ENCODE measurements around the gene PROZ. TPM values are rescaled to one million over a fixed set of nuclear protein-coding genes. Genes with fewer than 3 reads are reported as not detected.

The PROZ gene
- total RNA-seq, 1 donor from 2014 or later: not detected

- DNase-seq (ENCODE audit: extremely low read depth, low read depth, low spot score): no peak
Measured at GRCh38 chr13:113203507-113204377, 45.3 kb downstream of the PROZ start.

GRCh38 chr13:113204378-113204734 lies 45.9 kb downstream of the PROZ start:
- DNase-seq (ENCODE audit: extremely low read depth, low read depth, low spot score): no peak

DNA sequence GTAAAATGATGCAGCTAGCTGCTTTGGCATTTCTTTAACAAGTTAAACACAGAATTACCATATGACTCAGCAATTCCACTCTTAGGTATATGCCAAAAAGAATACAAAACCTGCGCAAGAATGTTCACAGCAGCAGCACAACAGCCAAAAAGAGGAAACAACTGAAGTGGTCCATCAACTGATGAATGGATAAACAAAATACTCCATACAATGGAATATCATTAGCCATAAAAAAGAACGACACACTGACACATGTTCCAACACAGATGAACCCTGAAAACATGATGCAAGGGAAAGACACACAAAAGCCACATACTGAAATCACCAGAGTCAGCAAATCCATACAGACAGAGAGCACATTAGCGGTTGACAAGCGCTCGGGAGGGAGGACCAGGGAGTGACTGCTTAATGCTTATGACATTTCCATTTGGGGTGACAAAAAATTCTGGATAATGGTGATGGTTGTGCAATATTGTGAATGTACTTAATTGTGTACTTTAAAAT lies 47.0 kb downstream of the PROZ start:
- no peak for DNase-seq (ENCODE audit: extremely low read depth, low read depth, low spot score)

GRCh38 chr13:113207460-113207859 lies 49.0 kb downstream of the PROZ start:
- DNase-seq (ENCODE audit: extremely low read depth, low read depth, low spot score): no peak

DNA sequence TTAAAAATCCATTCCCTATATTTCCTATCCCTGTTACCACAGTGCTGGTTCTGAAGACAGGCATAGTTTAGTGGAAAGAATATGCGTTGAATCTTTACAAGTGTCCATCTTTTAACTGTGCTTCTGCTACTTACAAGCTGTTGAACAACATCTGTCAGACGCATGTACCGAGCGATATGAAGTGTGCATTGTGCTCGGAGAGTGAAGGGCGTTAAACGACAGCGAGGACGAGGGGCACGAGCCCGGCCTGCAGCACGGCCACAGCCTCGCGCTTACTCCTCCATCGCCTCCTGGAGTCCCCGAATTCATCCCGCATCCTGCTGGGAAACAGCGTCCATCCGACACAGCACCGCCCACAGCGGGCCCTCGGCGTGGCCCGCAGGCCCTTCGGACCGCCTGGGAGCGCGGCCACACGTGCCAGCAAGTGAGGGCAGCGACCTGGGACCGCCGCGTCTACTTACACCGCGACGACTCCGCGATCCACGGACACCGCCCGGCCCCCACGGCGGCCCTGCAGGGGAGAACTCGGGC lies 49.5 kb downstream of the PROZ start:
- no peak for DNase-seq (ENCODE audit: extremely low read depth, low read depth, low spot score)

DNA sequence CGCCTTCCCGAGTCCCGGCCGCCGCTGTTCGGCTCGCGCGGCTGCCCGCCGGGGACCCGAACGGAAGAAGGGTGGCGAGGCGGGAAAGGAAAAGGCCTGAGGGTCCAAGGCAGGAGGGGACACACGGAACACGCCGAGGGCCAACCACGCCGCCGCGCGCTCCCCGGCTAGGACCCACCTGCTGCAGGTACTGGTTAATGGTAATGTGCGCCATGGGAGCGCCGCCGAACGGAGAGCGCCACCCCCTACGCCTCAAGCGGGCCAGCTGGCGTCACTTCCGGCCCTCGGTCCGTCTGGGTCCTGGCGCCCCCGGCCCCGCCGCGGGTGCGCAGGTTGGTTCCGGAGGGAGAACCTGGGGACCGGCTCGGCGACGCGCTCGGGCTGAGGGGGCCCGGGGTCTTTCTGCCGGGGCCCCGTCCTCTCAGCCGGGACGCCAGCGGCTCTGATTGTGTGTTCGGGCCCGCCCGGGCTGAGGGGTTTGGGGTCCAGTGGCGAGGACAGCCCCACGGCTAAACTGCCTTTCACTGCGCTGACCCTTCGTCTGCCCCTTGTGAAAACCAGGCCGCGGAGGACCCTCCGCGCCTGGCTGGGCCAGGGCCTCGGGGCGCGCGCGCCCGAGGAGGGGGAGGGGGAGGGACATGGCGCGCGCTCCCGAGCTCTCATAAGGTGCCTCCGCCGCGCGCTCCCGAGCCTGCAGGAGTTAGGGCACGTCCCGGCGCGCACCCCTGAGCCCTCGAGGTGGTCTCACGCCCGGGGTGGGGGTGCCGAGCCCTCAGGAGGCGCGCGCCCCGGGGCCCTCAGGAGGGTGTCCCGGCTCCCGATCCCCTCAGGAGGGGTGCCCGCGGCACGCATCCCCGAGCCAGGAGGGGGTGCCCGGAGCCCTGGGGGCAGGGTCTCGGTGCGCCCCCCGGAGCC lies 50.2 kb downstream of the PROZ start, which contains the start of gene PCID2:
Gene PCID2, minus strand, starts transcription at position 249 of the 915 bp plus-strand sequence. Its CDS starts 35 bp downstream, at position 214.
- DNase-seq (ENCODE audit: extremely low read depth, low read depth, low spot score): no peak

DNA sequence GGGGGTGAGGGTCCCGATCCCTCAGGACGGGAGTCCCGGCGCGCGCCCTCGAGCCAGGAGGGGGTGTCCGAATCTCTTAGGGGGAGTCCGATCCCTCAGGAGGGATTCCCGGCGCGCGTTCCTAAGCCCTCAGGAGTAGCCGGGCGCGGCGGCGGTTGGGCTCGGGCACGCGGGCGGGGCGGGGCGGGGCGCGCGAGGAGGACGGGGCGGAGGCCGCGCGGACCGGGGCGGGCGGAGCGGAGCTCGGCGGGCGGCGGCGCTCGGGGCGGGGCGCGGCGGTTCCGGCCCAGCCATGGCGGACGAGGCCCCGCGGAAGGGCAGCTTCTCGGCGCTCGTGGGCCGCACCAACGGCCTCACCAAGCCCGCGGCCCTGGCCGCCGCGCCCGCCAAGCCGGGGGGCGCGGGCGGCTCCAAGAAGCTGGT lies 50.9 kb downstream of the PROZ start, which contains the start of gene CUL4A:
Gene CUL4A, plus strand, starts transcription at position 278 of the 423 bp plus-strand sequence. Its CDS starts 15 bp downstream, at position 293.
- DNase-seq (ENCODE audit: extremely low read depth, low read depth, low spot score): no peak

DNA sequence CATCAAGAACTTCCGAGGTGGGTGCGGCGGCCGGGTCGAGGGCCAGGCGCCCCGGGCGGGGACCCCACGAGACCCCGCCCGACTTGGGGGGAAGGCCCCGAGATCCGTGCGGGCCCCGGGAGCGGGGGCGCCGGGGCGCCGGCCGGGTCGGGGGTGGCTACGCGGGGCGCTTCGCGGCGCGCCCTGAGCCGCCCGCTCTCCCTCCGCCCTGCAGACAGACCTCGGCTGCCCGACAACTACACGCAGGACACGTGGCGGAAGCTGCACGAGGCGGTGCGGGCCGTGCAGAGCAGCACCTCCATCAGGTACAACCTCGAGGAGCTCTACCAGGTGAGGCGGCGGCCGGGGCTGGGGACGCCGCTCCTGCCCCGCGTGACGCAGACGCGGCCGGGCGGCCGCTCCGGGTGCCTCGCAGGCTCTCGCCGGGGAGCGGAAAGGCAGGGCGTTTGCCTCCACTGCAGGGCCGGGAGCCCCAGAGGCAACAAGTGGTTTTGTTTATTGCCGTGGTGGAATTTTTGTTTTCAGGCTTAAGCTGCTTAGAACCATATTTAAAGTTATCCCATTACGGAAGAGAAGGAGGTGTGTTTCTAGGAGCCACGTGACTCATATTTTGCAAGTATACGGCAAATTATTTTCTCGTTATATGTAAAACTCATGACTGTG lies 51.4 kb downstream of the PROZ start:
- DNase-seq (ENCODE audit: extremely low read depth, low read depth, low spot score): no peak

DNA sequence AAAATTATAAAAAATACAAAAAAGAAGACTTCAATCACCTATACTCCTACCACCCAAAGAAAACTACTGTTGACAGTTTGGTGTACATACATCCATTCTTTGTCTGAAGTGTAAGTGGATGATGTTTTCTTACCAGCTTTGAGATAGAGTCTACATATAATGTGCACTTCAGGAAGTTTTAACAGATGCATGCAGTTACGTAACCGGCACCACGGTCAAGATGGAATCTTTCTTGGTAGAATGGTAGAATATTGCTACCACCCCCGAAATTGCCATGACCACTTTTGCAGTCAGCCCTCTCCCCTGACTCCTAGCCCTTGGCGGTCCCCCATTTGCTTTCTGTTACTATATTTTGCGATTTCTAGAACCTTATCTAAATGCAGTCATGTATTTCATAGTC lies 52.4 kb downstream of the PROZ start:
- DNase-seq (ENCODE audit: extremely low read depth, low read depth, low spot score): no peak

DNA sequence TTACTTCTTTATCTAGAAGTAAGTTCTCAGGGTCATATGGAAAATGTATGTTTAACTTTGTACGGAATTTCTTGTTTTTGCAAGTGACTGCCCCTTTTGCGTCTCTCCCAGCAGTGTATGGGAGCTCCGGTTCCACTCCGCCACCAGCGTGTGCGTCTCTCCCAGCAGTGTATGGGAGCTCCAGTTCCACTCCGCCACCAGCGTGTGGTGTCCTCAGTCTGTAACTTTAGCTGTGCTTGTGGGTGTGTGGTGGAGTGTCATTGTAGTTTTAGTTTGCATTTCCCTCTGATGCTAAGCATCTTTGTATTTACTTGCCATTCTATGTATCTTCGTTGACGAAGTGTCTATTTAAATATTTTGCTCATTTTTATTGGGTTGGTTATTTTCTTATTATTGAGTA lies 53.3 kb downstream of the PROZ start:
- DNase-seq (ENCODE audit: extremely low read depth, low read depth, low spot score): no peak

- DNase-seq (ENCODE audit: extremely low read depth, low read depth, low spot score): no peak
Measured at GRCh38 chr13:113216254-113217048, 58.0 kb downstream of the PROZ start.

- DNase-seq (ENCODE audit: extremely low read depth, low read depth, low spot score): no peak
Measured at GRCh38 chr13:113218586-113218985, 60.1 kb downstream of the PROZ start.

GRCh38 chr13:113219256-113219940 lies 61.0 kb downstream of the PROZ start:
- DNase-seq (ENCODE audit: extremely low read depth, low read depth, low spot score): no peak

DNA sequence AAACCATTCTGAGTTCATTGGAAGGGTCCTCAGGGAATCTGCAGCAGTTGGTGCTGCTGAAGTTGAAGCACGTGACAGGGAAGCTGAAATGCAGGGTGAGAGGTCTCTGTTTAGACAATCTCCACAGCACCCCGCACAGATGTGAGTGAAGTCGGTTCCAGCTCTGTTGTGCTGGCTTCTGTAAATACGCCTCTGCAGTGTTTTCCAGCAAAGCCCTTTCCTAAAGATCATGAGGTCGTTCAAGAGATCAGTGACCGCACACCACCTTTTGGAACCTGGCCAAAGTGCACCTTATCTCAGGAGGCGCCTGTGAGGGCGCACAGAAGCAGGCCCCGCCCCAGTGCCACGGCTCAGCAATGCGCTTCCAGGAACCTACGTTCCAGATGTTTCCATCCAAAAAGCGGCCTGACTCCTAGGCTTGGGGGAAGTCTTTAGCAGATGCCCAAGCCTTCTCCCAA lies 61.7 kb downstream of the PROZ start:
- no peak for DNase-seq (ENCODE audit: extremely low read depth, low read depth, low spot score)

- DNase-seq (ENCODE audit: extremely low read depth, low read depth, low spot score): no peak
Measured at GRCh38 chr13:113220877-113221276, 62.4 kb downstream of the PROZ start.
